Suprapubic skin (tissue), 4 donors: ENCODE results near the gene HMGCLL1.

Experiments used
- CTCF ChIP-seq, 2 donors: fragments of 200-600 bp in 1 of 2; fragments of 450-650 bp in 1 of 2; sonication (generic) in 1 of 2; IDR thresholded peaks; one replicate each; pipeline ENCODE4 v1.5.1; 2016 to 2019; ENCODE audit warnings: antibody characterized with exemption in 2 of 2, mild to moderate bottlenecking in 1 of 2, moderate library complexity in 1 of 2
- EP300 ChIP-seq: sonication (generic); formaldehyde crosslinking; IDR thresholded peaks from one replicate; pipeline ENCODE4 v1.6.1; 2017; ENCODE audit warnings: antibody characterized with exemption
- POLR2A ChIP-seq, 2 donors: fragments of 450-650 bp; IDR thresholded peaks; one replicate each; pipeline ENCODE4 v1.6.1; 2017; ENCODE audit warnings: antibody characterized with exemption in 2 of 2, mild to moderate bottlenecking in 2 of 2, moderate library complexity in 2 of 2
- POLR2AphosphoS5 ChIP-seq, 3 donors: sonication (generic); formaldehyde crosslinking; IDR thresholded peaks; one replicate each; pipeline ENCODE4 v1.6.1; 2017; ENCODE audit warnings: antibody characterized with exemption in 3 of 3

- TF ChIP-seq CTCF (IDR thresholded peaks at IDR 0.05) (no peak), POLR2AphosphoS5 (IDR thresholded peaks at IDR 0.05) (no peak), EP300 (no peak), POLR2A (IDR thresholded peaks at IDR 0.05) (no peak)
These were observed 2.2 kb downstream of the HMGCLL1 start for GRCh38 chr6:55576811-55577210.
